SK-N-SH (cell line): Measurements from ENCODE around the gene ABLIM1. TPM values are rescaled to one million over a fixed set of nuclear protein-coding genes. Genes with fewer than 3 reads are reported as not detected.

ENCODE experiments used
- CTCF ChIA-PET: fragments of 300-600, 350-600 bp; formaldehyde crosslinking; extraction: SDS; loops from one replicate; lab custom pipeline; 2021; lab: Yijun Ruan, JAX
- POLR2A ChIA-PET: fragments of 350-600 bp; sonication (Branson Sonifier 250); formaldehyde crosslinking; extraction: SDS; loops from one replicate; lab custom pipeline; 2020; ENCODE audit warnings: antibody characterized with exemption, inconsistent platforms; lab: Yijun Ruan, JAX
- DNase-seq: peaks from one replicate; pipeline ENCODE4 v3.0.0; 2012
- H2AFZ ChIP-seq: fragments of 200-600 bp; sonication (generic); 2 replicates; pipeline ENCODE4 v1.8.1; 2016; ENCODE audit warnings: antibody characterized with exemption, mild to moderate bottlenecking, low read depth
- H3F3A ChIP-seq: fragments of 200-600 bp; sonication (generic); replicated peaks from 2 replicates; pipeline ENCODE3; 2016; ENCODE audit warnings: antibody characterized with exemption, mild to moderate bottlenecking; ENCODE audit not compliant: insufficient read depth
- H3K27ac ChIP-seq, 2 experiments: fragments of 200-500 bp in 1 of 2; fragments of 200-600 bp in 1 of 2; sonication (Bioruptor generic) in 1 of 2; sonication (generic), shearing (Covaris generic) in 1 of 2; 2 replicates each; pipeline versions ENCODE4 v1.5.1 to v1.6.1; 2014 to 2016; ENCODE audit warnings: low read depth in 2 of 2, inconsistent platforms in 1 of 2, low read length in 1 of 2, mild to moderate bottlenecking in 1 of 2, mixed read lengths in 1 of 2
- H3K27me3 ChIP-seq: fragments of 200-600 bp; sonication (generic), shearing (Covaris generic); 2 replicates; pipeline ENCODE4 v1.6.1; 2016; ENCODE audit warnings: mixed run types; ENCODE audit not compliant: insufficient read depth
- H3K36me3 ChIP-seq, 2 experiments: fragments of 200-500 bp in 1 of 2; fragments of 200-600 bp in 1 of 2; sonication (Bioruptor generic) in 1 of 2; sonication (generic) in 1 of 2; replicated peaks in 1 of 2; 2 replicates each; pipeline versions ENCODE3 to v1.5.1; 2014 to 2016; ENCODE audit warnings: low read length in 1 of 2, mild to moderate bottlenecking in 1 of 2; ENCODE audit not compliant: insufficient read depth in 2 of 2, control insufficient read depth in 1 of 2
- H3K4me1 ChIP-seq, 2 experiments: fragments of 200-500 bp in 1 of 2; fragments of 200-600 bp in 1 of 2; sonication (Bioruptor generic) in 1 of 2; sonication (generic), shearing (Covaris generic) in 1 of 2; 2 replicates each; pipeline versions ENCODE4 v1.5.1 to v1.6.1; 2014 to 2016; ENCODE audit warnings: low read depth in 1 of 2, low read length in 1 of 2, mixed run types in 1 of 2; ENCODE audit not compliant: insufficient read depth in 2 of 2, control insufficient read depth in 1 of 2
- H3K4me2 ChIP-seq: fragments of 200-600 bp; sonication (generic), shearing (Covaris generic); 2 replicates; pipeline ENCODE4 v1.6.1; 2017; ENCODE audit warnings: mixed run types
- H3K4me3 ChIP-seq, 2 experiments: fragments of 200-500 bp in 1 of 2; fragments of 200-600 bp in 1 of 2; sonication (Bioruptor generic) in 1 of 2; sonication (generic), shearing (Covaris generic) in 1 of 2; 2 replicates each; pipeline versions ENCODE4 v1.5.1 to v1.8.1; 2014 to 2016; ENCODE audit warnings: low read depth in 2 of 2, inconsistent platforms in 1 of 2, low read length in 1 of 2, mild to moderate bottlenecking in 1 of 2, mixed read lengths in 1 of 2, moderate library complexity in 1 of 2
- H3K79me2 ChIP-seq: fragments of 200-600 bp; sonication (generic); 2 replicates; pipeline ENCODE4 v1.8.1; 2017; ENCODE audit warnings: mild to moderate bottlenecking; ENCODE audit not compliant: insufficient read depth
- H3K9ac ChIP-seq: fragments of 200-600 bp; sonication (generic); 2 replicates; pipeline ENCODE4 v1.6.1; 2017; ENCODE audit warnings: mixed run types
- H3K9me2 ChIP-seq: fragments of 200-600 bp; sonication (generic); 2 replicates; pipeline ENCODE4 v1.6.1; 2017; ENCODE audit warnings: mixed run types
- H3K9me3 ChIP-seq: fragments of 200-600 bp; sonication (generic); 2 replicates; pipeline ENCODE4 v1.6.1; 2017; ENCODE audit warnings: mixed run types, mild to moderate bottlenecking, moderate library complexity
- H4K20me1 ChIP-seq: fragments of 200-600 bp; sonication (generic); 2 replicates; pipeline ENCODE4 v1.6.1; 2017; ENCODE audit warnings: mild to moderate bottlenecking, mixed run types; ENCODE audit not compliant: insufficient read depth
- ELF1 ChIP-seq: IDR thresholded peaks from 2 replicates; pipeline ENCODE4 v1.4.0; 2012
- EZH2phosphoT487 ChIP-seq: fragments of 200-600 bp; sonication (generic); IDR thresholded peaks from 2 replicates; pipeline ENCODE4 v1.6.1; 2017; ENCODE audit warnings: low read depth, mixed run types, mild to moderate bottlenecking, antibody characterized with exemption, moderate library complexity, borderline replicate concordance
- FOSL2 ChIP-seq: IDR thresholded peaks from 2 replicates; pipeline ENCODE4 v1.4.0; 2012; ENCODE audit warnings: low read depth, mild to moderate bottlenecking, moderate library complexity, borderline replicate concordance
- FOXJ3 ChIP-seq: sonication (generic); formaldehyde crosslinking; IDR thresholded peaks from 2 replicates; pipeline ENCODE4 v1.5.1; 2020; ENCODE audit warnings: mild to moderate bottlenecking, missing genetic modification reagents
- GATA2 ChIP-seq: sonication (generic); formaldehyde crosslinking; IDR thresholded peaks from 2 replicates; pipeline ENCODE4 v1.5.0; 2020; ENCODE audit warnings: mild to moderate bottlenecking, missing genetic modification reagents
- JUND ChIP-seq: IDR thresholded peaks from 2 replicates; pipeline ENCODE4 v1.4.0; 2012
- MEF2A ChIP-seq: IDR thresholded peaks from 2 replicates; pipeline ENCODE4 v1.4.0; 2012; ENCODE audit warnings: low read depth, borderline replicate concordance
- PBX3 ChIP-seq: IDR thresholded peaks from 2 replicates; pipeline ENCODE4; 2012
- POLR2AphosphoS5 ChIP-seq: IDR thresholded peaks from 2 replicates; pipeline ENCODE4 v1.6.1; 2012; ENCODE audit warnings: low read depth, low read length
- RCOR1 ChIP-seq: fragments of 150-350 bp; IDR thresholded peaks from 2 replicates; pipeline ENCODE4 v1.6.1; 2017; ENCODE audit warnings: antibody characterized with exemption, low read length
- REST ChIP-seq: IDR thresholded peaks from 2 replicates; pipeline ENCODE4 v1.6.1; 2012; ENCODE audit warnings: mild to moderate bottlenecking, low read depth, low read length, moderate library complexity
- RFX5 ChIP-seq: IDR thresholded peaks from 2 replicates; pipeline ENCODE4 v1.6.1; 2012; ENCODE audit warnings: mild to moderate bottlenecking, improper control_type of control experiment, low read length
- TEAD4 ChIP-seq: IDR thresholded peaks from 2 replicates; pipeline ENCODE4 v1.4.0; 2012; ENCODE audit warnings: mild to moderate bottlenecking, borderline replicate concordance; ENCODE audit not compliant: insufficient read depth
- ZBTB33 ChIP-seq: IDR thresholded peaks from 2 replicates; pipeline ENCODE4 v1.4.0; 2012; ENCODE audit warnings: low read depth, borderline replicate concordance
- WGBS: methylation state at CpG from one replicate; pipeline ENCODE4 v1.1.6; 2017; ENCODE audit warnings: low lambda C conversion rate; 5-methylcytosine and 5-hydroxymethylcytosine counted together
- polyA plus RNA-seq, 3 experiments: library from polyadenylated mRNA; depleted of rRNA; stranded (reverse); fragments of >200 nt; gene quantifications; 2 replicates each; pipeline ENCODE4 v1.2.3, GENCODE V29; 2012

Gene ABLIM1
- polyA plus RNA-seq, 1 of the 3 experiments (the other 2 are of a cell fraction) = 16.1 TPM

- no peak for TF ChIP-seq REST
These were observed 115.7 kb downstream of the ABLIM1 start (continued) for GRCh38 chr10:114542373-114542772.

- H3K27ac ChIP-seq = no peak overlapping the region
- CTCF ChIA-PET = interaction anchor here (0.7 to 6.2 kb wide), 5 partner anchors 8 to 238 kb away, joined by 3 to 34 read pairs (median 3); no protein-coding TSS in a partner anchor
- TF ChIP-seq JUND (no peak), PBX3 (no peak), MEF2A (no peak), ELF1 (no peak), RCOR1 (no peak), POLR2AphosphoS5 (no peak), REST (no peak), ZBTB33 (no peak), EZH2phosphoT487 (no peak), RFX5 (no peak), GATA2 (CRISPR knock-in tag) (no peak), FOXJ3 (CRISPR knock-in tag) (no peak), TEAD4 (no peak), FOSL2 (no peak)
- TF ChIP-seq, all 33 proteins: peak for 0
These were observed 116.3 kb downstream of the ABLIM1 start for GRCh38 chr10:114541797-114542160.

More at GRCh38 chr10:114541797-114542160, 116.3 kb downstream of the ABLIM1 start:
- DNase-seq = no peak
- Histone ChIP-seq H3K9ac (no peak overlapping the region), H3K4me3 (no peak overlapping the region), H4K20me1 (no peaks in the 10 kb centered on the region), H3F3A (no peaks in the 10 kb centered on the region), H3K79me2 (no peaks in the 10 kb centered on the region), H2AFZ (no peak overlapping the region), H3K9me2 (no peaks in the 10 kb centered on the region), H3K9me3 (no peaks in the 10 kb centered on the region), H3K4me2 (no peak overlapping the region), H3K4me1 (no peaks in the 10 kb centered on the region), H3K27me3 (no peaks in the 10 kb centered on the region), H3K36me3 (no peaks in the 10 kb centered on the region)
- POLR2A ChIA-PET = no interaction called here
- WGBS = 95% methylated on average over 3 of the region's 3 CpGs
